SK-N-SH (cell line): ENCODE results near the gene CCL26. TPM values are rescaled to one million over a fixed set of nuclear protein-coding genes. Genes with fewer than 3 reads are reported as not detected.

ENCODE experiments used
- CTCF ChIA-PET: fragments of 300-600, 350-600 bp; formaldehyde crosslinking; extraction: SDS; loops from one replicate; lab custom pipeline; 2021; lab: Yijun Ruan, JAX
- POLR2A ChIA-PET: fragments of 350-600 bp; sonication (Branson Sonifier 250); formaldehyde crosslinking; extraction: SDS; loops from one replicate; lab custom pipeline; 2020; ENCODE audit warnings: antibody characterized with exemption, inconsistent platforms; lab: Yijun Ruan, JAX
- DNase-seq: peaks from one replicate; pipeline ENCODE4 v3.0.0; 2012
- H2AFZ ChIP-seq: fragments of 200-600 bp; sonication (generic); 2 replicates; pipeline ENCODE4 v1.8.1; 2016; ENCODE audit warnings: antibody characterized with exemption, mild to moderate bottlenecking, low read depth
- H3F3A ChIP-seq: fragments of 200-600 bp; sonication (generic); replicated peaks from 2 replicates; pipeline ENCODE3; 2016; ENCODE audit warnings: antibody characterized with exemption, mild to moderate bottlenecking; ENCODE audit not compliant: insufficient read depth
- H3K27ac ChIP-seq, 2 experiments: fragments of 200-500 bp in 1 of 2; fragments of 200-600 bp in 1 of 2; sonication (Bioruptor generic) in 1 of 2; sonication (generic), shearing (Covaris generic) in 1 of 2; 2 replicates each; pipeline versions ENCODE4 v1.5.1 to v1.6.1; 2014 to 2016; ENCODE audit warnings: low read depth in 2 of 2, inconsistent platforms in 1 of 2, low read length in 1 of 2, mild to moderate bottlenecking in 1 of 2, mixed read lengths in 1 of 2
- H3K27me3 ChIP-seq: fragments of 200-600 bp; sonication (generic), shearing (Covaris generic); 2 replicates; pipeline ENCODE4 v1.6.1; 2016; ENCODE audit warnings: mixed run types; ENCODE audit not compliant: insufficient read depth
- H3K36me3 ChIP-seq, 2 experiments: fragments of 200-500 bp in 1 of 2; fragments of 200-600 bp in 1 of 2; sonication (Bioruptor generic) in 1 of 2; sonication (generic) in 1 of 2; replicated peaks in 1 of 2; 2 replicates each; pipeline versions ENCODE3 to v1.5.1; 2014 to 2016; ENCODE audit warnings: low read length in 1 of 2, mild to moderate bottlenecking in 1 of 2; ENCODE audit not compliant: insufficient read depth in 2 of 2, control insufficient read depth in 1 of 2
- H3K4me1 ChIP-seq, 2 experiments: fragments of 200-500 bp in 1 of 2; fragments of 200-600 bp in 1 of 2; sonication (Bioruptor generic) in 1 of 2; sonication (generic), shearing (Covaris generic) in 1 of 2; 2 replicates each; pipeline versions ENCODE4 v1.5.1 to v1.6.1; 2014 to 2016; ENCODE audit warnings: low read depth in 1 of 2, low read length in 1 of 2, mixed run types in 1 of 2; ENCODE audit not compliant: insufficient read depth in 2 of 2, control insufficient read depth in 1 of 2
- H3K4me2 ChIP-seq: fragments of 200-600 bp; sonication (generic), shearing (Covaris generic); 2 replicates; pipeline ENCODE4 v1.6.1; 2017; ENCODE audit warnings: mixed run types
- H3K4me3 ChIP-seq, 2 experiments: fragments of 200-500 bp in 1 of 2; fragments of 200-600 bp in 1 of 2; sonication (Bioruptor generic) in 1 of 2; sonication (generic), shearing (Covaris generic) in 1 of 2; 2 replicates each; pipeline versions ENCODE4 v1.5.1 to v1.8.1; 2014 to 2016; ENCODE audit warnings: low read depth in 2 of 2, inconsistent platforms in 1 of 2, low read length in 1 of 2, mild to moderate bottlenecking in 1 of 2, mixed read lengths in 1 of 2, moderate library complexity in 1 of 2
- H3K79me2 ChIP-seq: fragments of 200-600 bp; sonication (generic); 2 replicates; pipeline ENCODE4 v1.8.1; 2017; ENCODE audit warnings: mild to moderate bottlenecking; ENCODE audit not compliant: insufficient read depth
- H3K9ac ChIP-seq: fragments of 200-600 bp; sonication (generic); 2 replicates; pipeline ENCODE4 v1.6.1; 2017; ENCODE audit warnings: mixed run types
- H3K9me2 ChIP-seq: fragments of 200-600 bp; sonication (generic); 2 replicates; pipeline ENCODE4 v1.6.1; 2017; ENCODE audit warnings: mixed run types
- H3K9me3 ChIP-seq: fragments of 200-600 bp; sonication (generic); 2 replicates; pipeline ENCODE4 v1.6.1; 2017; ENCODE audit warnings: mixed run types, mild to moderate bottlenecking, moderate library complexity
- H4K20me1 ChIP-seq: fragments of 200-600 bp; sonication (generic); 2 replicates; pipeline ENCODE4 v1.6.1; 2017; ENCODE audit warnings: mild to moderate bottlenecking, mixed run types; ENCODE audit not compliant: insufficient read depth
- CHD2 ChIP-seq: fragments of 150-350 bp; IDR thresholded peaks from 2 replicates; pipeline ENCODE4 v1.6.1; 2018; ENCODE audit warnings: low read length; ENCODE audit not compliant: partially characterized antibody
- FOSL2 ChIP-seq: IDR thresholded peaks from 2 replicates; pipeline ENCODE4 v1.4.0; 2012; ENCODE audit warnings: low read depth, mild to moderate bottlenecking, moderate library complexity, borderline replicate concordance
- FOXJ3 ChIP-seq: sonication (generic); formaldehyde crosslinking; IDR thresholded peaks from 2 replicates; pipeline ENCODE4 v1.5.1; 2020; ENCODE audit warnings: mild to moderate bottlenecking, missing genetic modification reagents
- FOXM1 ChIP-seq: IDR thresholded peaks from 2 replicates; pipeline ENCODE4 v1.4.0; 2012; ENCODE audit warnings: low read depth, mild to moderate bottlenecking
- SIN3A ChIP-seq: IDR thresholded peaks from 2 replicates; pipeline ENCODE4 v1.6.1; 2012; ENCODE audit warnings: low read depth, mild to moderate bottlenecking, low read length, moderate library complexity, borderline replicate concordance
- TAF1 ChIP-seq: IDR thresholded peaks from 2 replicates; pipeline ENCODE4 v1.6.1; 2012; ENCODE audit warnings: low read depth, mild to moderate bottlenecking, low read length, moderate library complexity, borderline replicate concordance
- TCF12 ChIP-seq: IDR thresholded peaks from 2 replicates; pipeline ENCODE4 v1.4.0; 2012
- YY1 ChIP-seq: IDR thresholded peaks from 2 replicates; pipeline ENCODE4 v1.4.0; 2012; ENCODE audit warnings: low read depth, mild to moderate bottlenecking
- WGBS: methylation state at CpG from one replicate; pipeline ENCODE4 v1.1.6; 2017; ENCODE audit warnings: low lambda C conversion rate; 5-methylcytosine and 5-hydroxymethylcytosine counted together
- polyA plus RNA-seq, 3 experiments: library from polyadenylated mRNA; depleted of rRNA; stranded (reverse); fragments of >200 nt; gene quantifications; 2 replicates each; pipeline ENCODE4 v1.2.3, GENCODE V29; 2012
- TF ChIP-seq, protein P1 (sequence below): IDR thresholded peaks from 2 replicates; pipeline ENCODE4 v1.4.0; 2012; ENCODE audit warnings: low read depth, borderline replicate concordance
- TF ChIP-seq, protein P2 (sequence below): IDR thresholded peaks from 2 replicates; pipeline ENCODE4; 2012

CCL26 gene, protein sequence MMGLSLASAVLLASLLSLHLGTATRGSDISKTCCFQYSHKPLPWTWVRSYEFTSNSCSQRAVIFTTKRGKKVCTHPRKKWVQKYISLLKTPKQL
- not detected in 2 replicates for polyA plus RNA-seq (2012; rRNA removed)
- polyA plus RNA-seq (2012; cell fraction: cytosol; rRNA removed), result 0.10 TPM in 1 of 2 replicates, not detected in the other
- 0.14 TPM in 1 of 2 replicates, not detected in the other for polyA plus RNA-seq (2012; cell fraction: nucleus; rRNA removed)

DNA sequence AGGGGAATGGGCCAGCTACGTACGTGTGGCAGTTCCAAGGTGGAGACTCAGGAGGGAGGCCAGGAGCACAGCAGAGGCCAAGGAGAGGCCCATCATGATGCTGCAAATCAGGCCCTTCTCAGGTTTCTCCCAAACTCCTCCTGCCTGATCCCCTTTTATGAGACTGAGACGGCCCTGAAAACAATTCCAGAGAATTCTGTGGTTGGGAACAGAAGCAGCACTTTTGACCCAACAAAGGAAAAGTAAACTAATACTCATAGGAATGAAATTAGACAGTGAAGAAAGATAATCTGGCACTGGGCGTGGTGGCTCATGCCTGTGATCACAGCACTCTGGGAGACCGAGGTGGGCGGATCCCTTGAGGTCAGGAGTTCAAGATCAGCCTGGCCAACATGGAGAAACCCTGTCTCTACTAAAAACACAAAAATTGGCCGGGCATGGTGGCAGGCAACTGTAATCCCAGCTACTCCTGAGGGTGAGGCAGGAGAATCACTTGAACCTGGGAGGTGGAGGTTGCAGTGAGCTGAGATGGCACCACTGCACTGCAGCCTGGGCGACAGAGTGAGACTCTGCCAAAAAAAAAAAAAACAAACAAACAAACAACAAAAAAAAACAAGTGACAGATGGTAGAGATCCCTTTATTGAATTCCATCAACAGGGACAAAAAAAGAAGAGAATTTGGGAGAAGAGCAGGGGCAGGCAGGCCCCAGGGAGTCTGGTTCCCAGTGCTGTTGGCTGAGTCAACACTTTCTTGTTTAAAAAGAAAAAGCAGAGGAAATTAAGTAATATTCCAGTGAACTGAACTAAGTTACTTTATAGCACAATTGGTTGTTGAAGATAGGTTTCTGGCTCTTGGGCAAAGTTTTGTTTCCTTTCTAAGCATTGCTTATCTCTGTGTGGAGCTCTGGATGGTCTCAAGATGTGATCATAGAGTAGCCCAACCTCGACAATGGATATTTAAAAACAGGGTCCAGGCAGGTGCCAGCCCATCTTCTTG lies at the start of gene CCL26:
CCL26 (minus strand) TSS at position 131 of the 997 bp plus-strand sequence; CDS start at position 96, 35 bp downstream.
- no peak within 1 kb of the TSS for H3K9ac ChIP-seq
- no peak within 1 kb of the TSS for H3K4me2 ChIP-seq
- ChIA-PET POLR2A (no interaction called here), CTCF (interaction anchor here (1.8 kb wide), 1 partner anchor 10 kb away, joined by 14 read pairs; no protein-coding TSS in a partner anchor)
- no peaks in the 10 kb centered on the region for H3K9me3 ChIP-seq
- no peak for DNase-seq
- H3K27me3 ChIP-seq, result no peaks in the 10 kb centered on the region
- H3K4me1 ChIP-seq, result no peaks in the 10 kb centered on the region
- H3K9me2 ChIP-seq, result no peaks in the 10 kb centered on the region
- H3K36me3 ChIP-seq, result no peaks in the 10 kb centered on the region
- no peaks in the 10 kb centered on the region for H3K79me2 ChIP-seq
- TF ChIP-seq SIN3A, result no peak
- 70% methylated on average over 9 of the region's 9 CpGs for WGBS
- no peaks in the 10 kb centered on the region for H4K20me1 ChIP-seq
- H3K27ac ChIP-seq, result no peak within 1 kb of the TSS
- peaks cover 7% of the 10 kb centered on the region for H3F3A ChIP-seq
- H2AFZ ChIP-seq, result no peak within 1 kb of the TSS
- no peak within 1 kb of the TSS for H3K4me3 ChIP-seq

DNA sequence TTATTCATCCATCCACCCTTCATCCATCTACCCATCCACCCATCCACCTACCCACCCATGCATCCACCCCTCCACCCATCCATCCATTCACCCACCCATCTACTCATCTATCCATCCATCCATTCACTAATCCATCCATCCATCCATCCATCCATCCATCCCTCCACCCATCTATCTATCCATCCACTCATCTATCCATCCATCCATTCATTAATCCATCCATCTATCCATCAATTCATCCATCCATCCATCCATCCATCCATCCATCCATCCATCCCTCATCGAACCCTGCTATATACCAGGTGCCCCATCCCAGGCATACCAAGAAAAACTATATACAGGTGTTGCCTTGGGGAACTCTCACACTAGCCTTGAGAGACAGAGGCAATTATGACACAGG lies 48.7 kb upstream of the CCL26 start:
- CTCF ChIA-PET, result no interaction called here
- Histone ChIP-seq H3K27me3 (peaks cover 11% of the 10 kb centered on the region), H3K9ac (no peak overlapping the region), H3K9me2 (no peaks in the 10 kb centered on the region), H3K36me3 (no peaks in the 10 kb centered on the region)
- POLR2A ChIA-PET, result no interaction called here
- no peak for TF ChIP-seq FOXJ3 (CRISPR knock-in tag)
- TF ChIP-seq CHD2, result no peak
- TF ChIP-seq, protein P1, sequence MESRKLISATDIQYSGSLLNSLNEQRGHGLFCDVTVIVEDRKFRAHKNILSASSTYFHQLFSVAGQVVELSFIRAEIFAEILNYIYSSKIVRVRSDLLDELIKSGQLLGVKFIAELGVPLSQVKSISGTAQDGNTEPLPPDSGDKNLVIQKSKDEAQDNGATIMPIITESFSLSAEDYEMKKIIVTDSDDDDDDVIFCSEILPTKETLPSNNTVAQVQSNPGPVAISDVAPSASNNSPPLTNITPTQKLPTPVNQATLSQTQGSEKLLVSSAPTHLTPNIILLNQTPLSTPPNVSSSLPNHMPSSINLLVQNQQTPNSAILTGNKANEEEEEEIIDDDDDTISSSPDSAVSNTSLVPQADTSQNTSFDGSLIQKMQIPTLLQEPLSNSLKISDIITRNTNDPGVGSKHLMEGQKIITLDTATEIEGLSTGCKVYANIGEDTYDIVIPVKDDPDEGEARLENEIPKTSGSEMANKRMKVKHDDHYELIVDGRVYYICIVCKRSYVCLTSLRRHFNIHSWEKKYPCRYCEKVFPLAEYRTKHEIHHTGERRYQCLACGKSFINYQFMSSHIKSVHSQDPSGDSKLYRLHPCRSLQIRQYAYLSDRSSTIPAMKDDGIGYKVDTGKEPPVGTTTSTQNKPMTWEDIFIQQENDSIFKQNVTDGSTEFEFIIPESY, result no peak
- TF ChIP-seq, protein P2, sequence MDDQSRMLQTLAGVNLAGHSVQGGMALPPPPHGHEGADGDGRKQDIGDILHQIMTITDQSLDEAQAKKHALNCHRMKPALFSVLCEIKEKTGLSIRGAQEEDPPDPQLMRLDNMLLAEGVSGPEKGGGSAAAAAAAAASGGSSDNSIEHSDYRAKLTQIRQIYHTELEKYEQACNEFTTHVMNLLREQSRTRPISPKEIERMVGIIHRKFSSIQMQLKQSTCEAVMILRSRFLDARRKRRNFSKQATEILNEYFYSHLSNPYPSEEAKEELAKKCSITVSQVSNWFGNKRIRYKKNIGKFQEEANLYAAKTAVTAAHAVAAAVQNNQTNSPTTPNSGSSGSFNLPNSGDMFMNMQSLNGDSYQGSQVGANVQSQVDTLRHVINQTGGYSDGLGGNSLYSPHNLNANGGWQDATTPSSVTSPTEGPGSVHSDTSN, result no peak
- no peak for TF ChIP-seq FOSL2
- no peak for TF ChIP-seq TCF12
- no peak for TF ChIP-seq FOXM1
- TF ChIP-seq YY1, result no peak
- no peak for TF ChIP-seq TAF1
- TF ChIP-seq, all 33 proteins: peak for 0
- Histone ChIP-seq H2AFZ (no peak overlapping the region), H3K27ac (no peak overlapping the region), H3K79me2 (no peaks in the 10 kb centered on the region), H3K4me3 (no peak overlapping the region), H4K20me1 (no peaks in the 10 kb centered on the region), H3F3A (no peaks in the 10 kb centered on the region), H3K9me3 (no peaks in the 10 kb centered on the region), H3K4me2 (no peak overlapping the region), H3K4me1 (no peaks in the 10 kb centered on the region)
- WGBS, result 30% methylated on average over 1 of the region's 1 CpG
- DNase-seq, result no peak
